Effector memory CD4-positive, alpha-beta T cell (primary cell): ENCODE data around the gene PTPRT.

Experiments
- DNase-seq, 3 donors: peaks; one replicate each; pipeline ENCODE4 v3.0.0-alpha.2; 2020
- H3K27ac ChIP-seq: 2 replicates; pipeline ENCODE4 v1.7.0; 2013; ENCODE audit warnings: mild to moderate bottlenecking, low read length, moderate library complexity; ENCODE audit not compliant: insufficient read depth, poor library complexity, severe bottlenecking
- H3K27me3 ChIP-seq: replicated peaks from 2 replicates; pipeline ENCODE4 v1.7.0; 2013; ENCODE audit warnings: mild to moderate bottlenecking, low read length; ENCODE audit not compliant: insufficient read depth, control insufficient read depth, poor library complexity, severe bottlenecking
- H3K36me3 ChIP-seq: 2 replicates; pipeline ENCODE4 v1.7.0; 2013; ENCODE audit warnings: mild to moderate bottlenecking, low read length, moderate library complexity; ENCODE audit not compliant: control insufficient read depth, insufficient read depth
- H3K4me1 ChIP-seq: 2 replicates; pipeline ENCODE4 v1.7.0; 2013; ENCODE audit warnings: low read length, mild to moderate bottlenecking; ENCODE audit not compliant: control insufficient read depth, insufficient read depth, poor library complexity, severe bottlenecking
- H3K4me3 ChIP-seq: 2 replicates; pipeline ENCODE4 v1.7.0; 2013; ENCODE audit warnings: low read length, low read depth, mild to moderate bottlenecking; ENCODE audit not compliant: insufficient read depth, poor library complexity, severe bottlenecking
- H3K9me3 ChIP-seq: 2 replicates; pipeline ENCODE4 v1.7.0; 2013; ENCODE audit warnings: mild to moderate bottlenecking, low read length, moderate library complexity; ENCODE audit not compliant: control insufficient read depth

Gene PTPRT

DNA sequence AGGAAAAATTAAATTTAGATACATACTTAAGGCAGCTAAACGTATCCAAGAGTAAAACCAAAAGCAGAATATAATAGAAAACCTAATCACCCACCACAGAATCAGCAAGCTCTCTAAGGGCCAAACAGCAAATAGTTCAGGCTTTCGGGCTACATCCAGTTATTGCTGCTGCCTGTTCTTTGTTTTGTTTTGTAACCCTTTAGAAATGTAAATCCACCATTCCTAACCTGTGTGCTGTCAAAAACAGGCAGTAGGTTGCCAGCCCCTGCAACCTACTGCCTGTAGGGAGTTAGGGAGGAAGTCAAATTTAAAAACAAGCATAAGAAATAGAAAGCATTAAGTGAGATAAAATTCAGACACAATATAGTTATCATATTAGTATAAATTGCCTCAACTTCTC lies 225.9 kb downstream of the PTPRT start:
- no peaks in the 10 kb centered on the region for H3K4me1 ChIP-seq
- no peaks in the 10 kb centered on the region for H3K27me3 ChIP-seq
- DNase-seq, result no peak
- no peak overlapping the region for H3K4me3 ChIP-seq
- no peaks in the 10 kb centered on the region for H3K36me3 ChIP-seq
- H3K9me3 ChIP-seq, result no peaks in the 10 kb centered on the region
- no peak overlapping the region for H3K27ac ChIP-seq

DNA sequence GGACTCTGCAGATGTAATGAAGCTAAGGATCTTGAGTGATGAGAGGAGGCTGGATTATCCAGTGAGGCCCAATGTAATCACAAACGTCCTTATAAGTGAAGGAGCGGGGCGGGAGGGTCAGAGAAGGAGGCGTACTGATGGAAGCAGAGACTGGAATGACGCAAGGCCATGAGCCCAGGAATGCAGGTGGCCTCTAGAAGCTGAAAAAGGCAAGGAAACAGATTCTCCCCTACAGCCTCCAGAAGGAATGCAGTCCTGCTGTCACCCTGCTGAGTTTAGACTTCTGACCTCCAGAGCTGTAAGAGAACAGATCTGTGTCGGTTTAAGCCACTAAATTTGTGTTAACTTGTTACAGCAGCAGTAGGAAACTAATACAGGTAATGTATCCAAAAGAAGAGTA lies 227.9 kb downstream of the PTPRT start:
- Histone ChIP-seq H3K27me3 (no peaks in the 10 kb centered on the region), H3K36me3 (no peaks in the 10 kb centered on the region), H3K9me3 (no peaks in the 10 kb centered on the region), H3K4me1 (no peaks in the 10 kb centered on the region), H3K4me3 (no peak overlapping the region), H3K27ac (no peak overlapping the region)
- no peak for DNase-seq

DNA sequence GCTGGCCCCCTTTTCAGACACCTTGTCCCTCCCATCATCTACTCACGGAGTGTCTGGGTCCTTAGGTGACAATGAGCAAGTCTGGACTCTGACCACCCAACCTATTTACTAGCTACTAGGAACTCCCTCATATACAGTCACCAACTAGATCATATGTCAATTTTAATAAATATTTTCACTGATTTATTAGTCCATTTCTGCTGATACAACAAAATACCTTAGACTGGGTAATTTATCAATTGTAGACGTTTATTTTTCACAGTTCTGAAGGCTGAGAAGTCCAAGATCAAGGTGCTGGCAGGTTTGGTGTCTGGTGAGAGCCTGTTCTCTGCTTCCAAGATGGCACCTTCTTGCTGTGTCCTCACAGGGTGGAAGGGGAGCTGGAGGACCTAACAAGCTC lies 229.7 kb downstream of the PTPRT start:
- no peaks in the 10 kb centered on the region for H3K4me1 ChIP-seq
- no peak for DNase-seq
- no peaks in the 10 kb centered on the region for H3K36me3 ChIP-seq
- no peaks in the 10 kb centered on the region for H3K27me3 ChIP-seq
- H3K9me3 ChIP-seq, result no peaks in the 10 kb centered on the region
- H3K4me3 ChIP-seq, result no peak overlapping the region
- no peak overlapping the region for H3K27ac ChIP-seq

DNA sequence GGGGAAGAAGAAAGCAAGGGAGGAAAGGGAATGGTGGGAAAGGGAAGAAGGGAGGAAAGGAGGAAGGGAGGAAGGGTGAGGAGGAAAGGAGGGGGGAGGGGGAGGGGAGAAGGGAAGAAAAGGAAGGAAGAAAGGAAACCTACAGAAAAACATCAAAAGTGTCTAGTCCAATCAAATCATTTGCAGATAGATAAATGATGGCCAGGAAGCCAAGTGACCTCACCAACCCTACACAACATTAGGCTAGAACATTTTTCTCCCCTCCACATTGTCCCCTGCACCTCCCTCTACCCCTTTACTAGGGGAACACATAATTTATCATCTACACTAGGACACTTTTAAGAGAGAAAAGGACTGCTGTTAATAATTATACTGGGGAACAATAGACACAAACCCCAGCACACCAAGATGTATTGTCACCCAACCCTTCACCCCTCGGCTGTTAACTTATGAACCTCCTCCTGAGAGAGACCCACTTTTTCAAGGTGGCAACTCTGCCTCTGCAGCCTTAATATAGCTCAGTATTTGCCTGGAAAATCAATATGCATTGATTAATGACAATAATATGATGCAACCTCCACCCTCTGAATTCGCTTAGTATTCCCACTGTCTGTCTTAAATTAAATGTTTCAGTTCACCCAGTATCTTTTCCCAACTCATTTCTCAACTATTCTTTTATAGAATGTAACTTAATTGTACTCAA lies 231.2 kb downstream of the PTPRT start:
- Histone ChIP-seq H3K27me3 (no peaks in the 10 kb centered on the region), H3K4me1 (no peaks in the 10 kb centered on the region), H3K27ac (no peak overlapping the region), H3K9me3 (no peaks in the 10 kb centered on the region), H3K4me3 (no peak overlapping the region), H3K36me3 (no peaks in the 10 kb centered on the region)
- DNase-seq, result no peak

DNA sequence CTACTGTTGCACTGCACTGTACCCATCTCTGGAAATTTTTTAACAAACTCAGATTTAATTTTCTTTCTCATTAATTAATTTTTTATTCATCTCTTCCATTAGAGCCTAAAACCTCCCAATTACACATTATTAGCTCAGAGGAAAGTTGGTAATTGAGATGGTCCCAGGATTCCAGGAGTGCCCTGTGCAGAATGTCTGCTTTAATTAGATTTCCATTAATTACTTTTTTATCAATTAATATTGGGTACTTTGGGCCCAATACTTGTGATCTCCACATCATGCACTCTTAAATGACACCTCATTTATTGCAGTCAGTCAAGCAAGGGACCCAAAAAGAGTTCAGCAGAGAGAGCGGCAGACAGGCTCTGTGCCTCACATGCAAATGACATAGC lies 232.0 kb downstream of the PTPRT start:
- Histone ChIP-seq H3K27me3 (no peaks in the 10 kb centered on the region), H3K36me3 (no peaks in the 10 kb centered on the region), H3K4me3 (no peak overlapping the region), H3K4me1 (no peaks in the 10 kb centered on the region), H3K9me3 (no peaks in the 10 kb centered on the region), H3K27ac (no peak overlapping the region)
- DNase-seq, result no peak

DNA sequence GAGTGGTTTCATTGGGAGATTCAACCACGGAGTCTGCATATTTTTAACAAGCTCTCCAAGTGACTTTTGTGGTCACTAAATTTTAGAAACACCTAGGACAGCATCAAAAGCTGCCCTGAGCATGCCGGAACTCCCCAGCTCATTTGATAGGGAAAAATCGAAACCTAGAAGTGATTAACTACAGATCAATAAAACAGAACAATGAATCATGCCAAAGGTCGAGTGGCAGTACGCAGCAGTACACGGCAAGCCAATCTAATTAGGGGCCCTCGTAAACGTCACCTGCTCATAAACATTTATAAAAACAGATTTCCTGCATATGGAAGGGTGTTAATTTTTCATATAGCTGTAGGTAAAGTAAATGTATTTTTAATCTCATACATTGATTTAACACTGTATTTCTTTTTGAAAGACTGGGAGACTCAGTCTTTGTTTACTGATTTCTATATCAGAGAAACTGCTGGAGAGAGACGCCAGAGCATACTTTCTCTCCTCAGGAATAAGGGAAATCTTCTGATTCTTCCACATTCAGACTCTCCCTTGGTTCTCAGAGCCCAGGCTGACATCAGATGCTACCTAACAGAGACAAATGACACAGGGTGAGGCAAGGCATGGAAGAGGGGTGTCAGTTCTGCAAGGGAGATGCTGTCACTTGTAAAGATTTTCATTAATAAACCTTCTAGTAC lies 232.5 kb downstream of the PTPRT start:
- no peaks in the 10 kb centered on the region for H3K27me3 ChIP-seq
- H3K4me1 ChIP-seq, result no peaks in the 10 kb centered on the region
- H3K27ac ChIP-seq, result no peak overlapping the region
- H3K4me3 ChIP-seq, result no peak overlapping the region
- H3K9me3 ChIP-seq, result no peaks in the 10 kb centered on the region
- no peak for DNase-seq
- H3K36me3 ChIP-seq, result no peaks in the 10 kb centered on the region

DNA sequence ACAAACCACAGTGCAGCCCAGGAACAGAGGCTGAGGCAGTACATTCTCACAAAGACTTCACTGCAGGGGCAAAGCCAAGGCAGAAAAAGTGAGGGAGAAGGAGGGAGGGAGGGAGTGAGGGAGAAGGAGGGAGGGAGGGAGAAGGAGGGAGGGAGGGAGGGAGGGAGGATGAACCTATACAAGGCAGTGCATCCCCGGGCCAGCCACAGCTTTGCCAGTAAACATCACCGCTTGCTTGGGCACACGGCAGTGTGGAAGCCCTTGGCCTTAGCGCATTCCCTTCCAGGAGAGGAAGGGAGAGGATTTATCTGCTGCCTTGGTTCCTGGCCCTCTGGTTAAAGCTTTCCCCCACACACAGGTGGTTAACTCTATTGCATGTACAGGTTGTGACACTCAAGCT lies 234.0 kb downstream of the PTPRT start:
- DNase-seq, result no peak
- Histone ChIP-seq H3K9me3 (no peaks in the 10 kb centered on the region), H3K4me3 (no peak overlapping the region), H3K27ac (no peak overlapping the region), H3K27me3 (no peaks in the 10 kb centered on the region), H3K4me1 (no peaks in the 10 kb centered on the region), H3K36me3 (no peaks in the 10 kb centered on the region)

DNA sequence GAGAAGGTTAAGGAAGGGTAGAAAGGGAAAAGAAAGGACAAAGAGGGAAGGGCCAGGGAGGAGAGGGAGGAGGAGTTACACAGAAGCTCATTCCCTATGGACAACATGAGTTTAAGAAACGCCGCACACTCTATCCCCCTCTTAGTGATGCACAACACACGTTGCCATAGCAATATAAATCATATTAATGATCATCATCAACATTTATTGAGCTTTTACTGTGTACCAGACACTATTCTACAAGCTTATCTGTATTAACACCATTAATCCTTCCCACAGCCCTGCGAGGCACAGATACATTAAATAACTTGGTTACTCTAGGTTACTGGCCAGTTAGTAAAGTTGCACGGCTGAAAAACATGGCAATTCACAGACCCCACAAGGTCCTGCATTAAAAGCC lies 234.8 kb downstream of the PTPRT start:
- Histone ChIP-seq H3K27ac (no peak overlapping the region), H3K36me3 (no peaks in the 10 kb centered on the region), H3K4me3 (no peak overlapping the region), H3K27me3 (no peaks in the 10 kb centered on the region), H3K4me1 (no peaks in the 10 kb centered on the region), H3K9me3 (no peaks in the 10 kb centered on the region)
- no peak for DNase-seq

DNA sequence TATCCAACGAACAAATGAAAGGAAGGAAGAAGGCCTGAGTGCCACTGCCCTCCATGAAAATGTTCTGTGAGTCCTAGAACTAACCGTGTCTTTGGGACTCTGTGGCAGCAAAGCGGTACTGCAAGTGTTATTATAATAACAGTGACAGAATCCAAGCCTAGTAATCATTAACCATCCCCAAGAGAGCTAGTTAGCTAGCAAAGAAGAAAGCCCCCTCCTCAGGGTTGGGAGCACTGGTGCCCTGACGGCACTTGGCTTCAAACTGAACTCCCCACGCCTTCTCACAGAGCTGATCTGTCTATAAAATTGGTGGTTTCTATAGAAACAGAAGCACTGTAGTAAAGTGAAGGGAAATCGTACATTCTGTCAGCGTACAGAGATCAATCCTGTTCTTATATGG lies 239.8 kb downstream of the PTPRT start:
- Histone ChIP-seq H3K9me3 (no peaks in the 10 kb centered on the region), H3K36me3 (no peaks in the 10 kb centered on the region), H3K4me3 (no peak overlapping the region), H3K27me3 (no peaks in the 10 kb centered on the region), H3K4me1 (no peaks in the 10 kb centered on the region), H3K27ac (no peak overlapping the region)
- no peak for DNase-seq

DNA sequence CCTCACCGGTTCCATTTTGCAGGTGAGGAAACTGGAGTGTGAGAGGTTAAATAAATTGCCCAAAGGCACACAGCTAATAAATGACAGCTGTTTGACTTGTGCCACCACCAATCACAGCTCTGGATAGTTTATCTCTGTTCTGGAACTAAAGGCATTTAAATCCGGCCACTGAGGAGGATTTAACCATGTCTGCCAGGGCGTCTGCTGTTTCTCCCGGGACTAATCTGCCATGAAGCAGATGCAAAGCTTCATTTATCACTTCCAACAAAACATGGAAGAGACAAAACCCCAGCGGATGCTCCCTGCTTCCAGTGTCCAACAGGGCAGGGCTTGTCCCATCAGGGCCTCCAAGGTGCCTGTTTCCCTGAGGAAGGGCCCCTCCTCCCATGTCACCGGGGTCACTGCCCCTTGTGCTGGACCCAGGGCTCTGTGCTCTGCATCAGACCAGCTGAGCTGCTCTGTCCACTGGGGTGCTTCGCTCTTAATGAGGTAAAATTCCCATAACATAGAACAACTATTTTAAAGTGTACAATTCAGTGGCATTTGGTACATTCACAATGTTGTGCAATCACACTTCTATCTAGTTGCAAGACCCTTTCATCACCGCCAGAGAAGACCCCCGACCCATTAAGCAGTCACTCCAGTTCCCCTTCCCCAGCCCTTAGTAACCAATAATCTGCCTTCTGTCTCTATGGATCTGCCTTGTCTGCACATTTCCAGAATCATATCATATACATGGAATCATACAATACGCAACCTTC lies 244.3 kb downstream of the PTPRT start:
- no peaks in the 10 kb centered on the region for H3K36me3 ChIP-seq
- no peak overlapping the region for H3K27ac ChIP-seq
- no peak overlapping the region for H3K4me3 ChIP-seq
- no peaks in the 10 kb centered on the region for H3K4me1 ChIP-seq
- no peaks in the 10 kb centered on the region for H3K27me3 ChIP-seq
- H3K9me3 ChIP-seq, result no peaks in the 10 kb centered on the region
- no peak for DNase-seq
